Mesothelial cell of epicardium (in vitro differentiated cells): ENCODE results near the gene NPPC. TPM values are rescaled to one million over a fixed set of nuclear protein-coding genes. Genes with fewer than 3 reads are reported as not detected.

Source experiments
- DNase-seq, 2 experiments: peaks; one replicate each; pipeline ENCODE4 v3.0.0; 2021; ENCODE audit warnings: low spot score in 2 of 2; ENCODE audit not compliant: unreplicated experiment in 2 of 2
- H3K27ac Mint-ChIP-seq: 2 replicates; pipeline ENCODE4 v1.8.0; 2021; ENCODE audit warnings: mixed read lengths
- H3K27me3 Mint-ChIP-seq: 2 replicates; pipeline ENCODE4 v1.8.0; 2021; ENCODE audit warnings: low read depth, mixed read lengths
- H3K36me3 Mint-ChIP-seq: 2 replicates; pipeline ENCODE4 v1.8.0; 2021; ENCODE audit warnings: mixed read lengths
- H3K4me1 Mint-ChIP-seq: 2 replicates; pipeline ENCODE4 v1.8.0; 2021; ENCODE audit warnings: mixed read lengths
- H3K4me3 Mint-ChIP-seq: 2 replicates; pipeline ENCODE4 v1.8.0; 2021; ENCODE audit warnings: mild to moderate bottlenecking, moderate library complexity, mixed read lengths
- H3K9me3 Mint-ChIP-seq: 2 replicates; pipeline ENCODE4 v1.8.0; 2021; ENCODE audit warnings: mixed read lengths
- total RNA-seq: library from RNA; stranded (reverse); gene quantifications from 3 replicates; pipeline ENCODE4 v1.2.1, GENCODE V29; 2021
- TF ChIP-seq, protein P1 (sequence below): fragments of 200-600 bp; sonication (generic); IDR thresholded peaks from one replicate; pipeline ENCODE4 v1.5.0; 2021; ENCODE audit warnings: antibody characterized with exemption; ENCODE audit not compliant: unreplicated experiment

The NPPC gene
- total RNA-seq, 1 donor from 2014 or later, result 0.80 TPM

DNA sequence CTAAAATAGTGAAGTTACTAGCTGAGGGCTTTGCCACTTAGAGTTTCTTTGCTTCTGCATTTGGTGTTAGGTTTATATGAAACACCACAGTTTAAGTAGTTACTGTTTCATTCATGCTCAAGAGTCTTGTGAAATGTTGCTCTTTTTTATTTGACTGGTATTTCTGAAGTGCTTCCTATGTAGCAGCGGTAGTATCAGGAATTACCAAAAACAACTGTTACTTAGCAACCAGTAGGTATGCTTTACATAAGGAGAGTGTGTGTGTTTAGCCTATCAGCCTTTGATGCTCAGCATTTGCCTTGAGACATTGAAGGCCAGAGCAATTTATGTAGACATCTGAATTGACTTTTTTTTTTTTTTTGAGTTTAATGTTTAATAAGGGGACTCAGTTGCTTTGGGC, 38.9 kb upstream of the NPPC start:
- DNase-seq, result no peak
- H3K27me3 Mint-ChIP-seq, result no peaks in the 10 kb centered on the region
- H3K9me3 Mint-ChIP-seq, result peaks cover 11% of the 10 kb centered on the region
- H3K4me1 Mint-ChIP-seq, result peaks cover 18% of the 10 kb centered on the region
- peaks cover 13% of the 10 kb centered on the region for H3K36me3 Mint-ChIP-seq
- TF ChIP-seq, protein P1, sequence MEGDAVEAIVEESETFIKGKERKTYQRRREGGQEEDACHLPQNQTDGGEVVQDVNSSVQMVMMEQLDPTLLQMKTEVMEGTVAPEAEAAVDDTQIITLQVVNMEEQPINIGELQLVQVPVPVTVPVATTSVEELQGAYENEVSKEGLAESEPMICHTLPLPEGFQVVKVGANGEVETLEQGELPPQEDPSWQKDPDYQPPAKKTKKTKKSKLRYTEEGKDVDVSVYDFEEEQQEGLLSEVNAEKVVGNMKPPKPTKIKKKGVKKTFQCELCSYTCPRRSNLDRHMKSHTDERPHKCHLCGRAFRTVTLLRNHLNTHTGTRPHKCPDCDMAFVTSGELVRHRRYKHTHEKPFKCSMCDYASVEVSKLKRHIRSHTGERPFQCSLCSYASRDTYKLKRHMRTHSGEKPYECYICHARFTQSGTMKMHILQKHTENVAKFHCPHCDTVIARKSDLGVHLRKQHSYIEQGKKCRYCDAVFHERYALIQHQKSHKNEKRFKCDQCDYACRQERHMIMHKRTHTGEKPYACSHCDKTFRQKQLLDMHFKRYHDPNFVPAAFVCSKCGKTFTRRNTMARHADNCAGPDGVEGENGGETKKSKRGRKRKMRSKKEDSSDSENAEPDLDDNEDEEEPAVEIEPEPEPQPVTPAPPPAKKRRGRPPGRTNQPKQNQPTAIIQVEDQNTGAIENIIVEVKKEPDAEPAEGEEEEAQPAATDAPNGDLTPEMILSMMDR, result no peak
- no peak overlapping the region for H3K27ac Mint-ChIP-seq
- H3K4me3 Mint-ChIP-seq, result no peak overlapping the region

DNA sequence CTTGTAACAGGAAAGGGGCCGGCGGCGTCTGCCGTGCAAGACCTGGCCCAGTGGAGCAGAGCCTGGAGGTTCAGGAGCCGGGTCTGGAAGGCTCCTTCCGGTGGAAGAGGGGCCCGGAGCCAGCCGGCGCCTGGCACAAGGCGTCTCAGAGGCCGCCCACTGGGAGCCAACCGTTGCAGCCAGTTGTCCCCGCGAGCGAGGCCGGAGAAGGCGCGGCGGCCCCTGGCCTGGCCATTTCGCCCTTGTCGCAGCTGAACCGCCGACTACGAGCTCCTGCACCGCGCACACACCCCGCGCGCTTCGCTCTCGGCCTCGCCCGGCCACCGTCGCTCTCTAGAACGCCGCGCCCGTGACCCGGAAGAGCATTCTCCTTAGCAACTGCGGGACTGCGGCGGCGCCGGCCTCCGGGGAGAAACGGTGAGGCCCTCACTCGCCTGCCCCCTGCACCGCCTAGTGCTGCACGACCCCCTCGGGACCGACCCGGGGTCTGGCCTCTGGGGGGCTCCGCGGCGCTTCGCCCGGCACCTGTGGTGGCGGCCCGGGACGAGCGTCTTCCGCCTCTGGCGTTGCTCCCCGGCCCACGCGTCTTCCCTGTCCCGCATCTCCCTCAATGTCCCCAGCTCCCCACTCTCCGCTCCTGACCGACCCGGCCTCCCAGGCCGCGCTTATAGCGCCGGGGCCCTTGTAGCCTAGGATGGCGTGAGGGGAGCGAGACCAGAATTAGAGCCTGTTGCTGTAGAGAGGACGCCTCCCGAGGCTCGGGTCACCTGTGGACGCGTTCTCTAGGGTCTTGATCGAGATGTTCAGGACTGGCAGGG, 35.4 kb upstream of the NPPC start, which contains the start of gene DIS3L2:
DIS3L2 (plus strand) TSS at position 365 of the 818 bp plus-strand sequence. CDS start 53,215 bp downstream, outside the sequence.
- TF ChIP-seq, protein P1, result no peak
- peak within 1 kb of the TSS; percentile 97 for H3K27ac Mint-ChIP-seq
- H3K9me3 Mint-ChIP-seq, result peaks cover 5% of the 10 kb centered on the region
- peaks cover 18% of the 10 kb centered on the region for H3K4me1 Mint-ChIP-seq
- H3K36me3 Mint-ChIP-seq, result peaks cover 3% of the 10 kb centered on the region
- DNase-seq, result peak; percentile 52 to 76
- H3K4me3 Mint-ChIP-seq, result peak within 1 kb of the TSS; percentile 95
- peaks cover 9% of the 10 kb centered on the region for H3K27me3 Mint-ChIP-seq

DNA sequence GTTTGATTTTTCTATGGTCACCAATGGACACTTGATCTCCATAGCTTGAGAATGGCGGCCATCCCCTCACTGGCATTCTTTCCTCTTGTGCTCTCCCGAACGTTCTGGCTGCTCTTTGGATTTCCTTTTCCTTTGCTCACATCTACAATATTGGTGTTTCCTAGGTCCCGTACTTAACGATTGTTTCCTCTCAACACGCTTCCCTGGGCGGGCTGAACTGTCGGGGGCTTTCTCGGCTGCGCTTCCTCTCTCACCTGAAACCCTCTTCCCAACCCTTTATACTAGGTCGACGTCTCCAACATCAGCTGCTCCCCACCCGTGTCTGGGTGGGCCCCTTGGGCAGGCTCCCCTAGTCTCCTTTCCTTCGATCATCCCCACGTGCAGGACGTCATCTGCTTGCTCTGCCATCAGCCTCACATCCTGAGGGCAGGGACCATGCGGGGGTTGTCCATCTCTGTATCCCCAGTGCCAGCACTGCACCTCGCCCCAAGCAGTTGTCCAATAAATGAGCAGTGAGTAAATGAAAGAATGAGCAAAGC, 34.7 kb upstream of the NPPC start:
- peaks cover 5% of the 10 kb centered on the region for H3K9me3 Mint-ChIP-seq
- DNase-seq, result no peak
- peak overlapping the region; percentile 95 for H3K4me3 Mint-ChIP-seq
- H3K36me3 Mint-ChIP-seq, result peaks cover 3% of the 10 kb centered on the region
- peaks cover 18% of the 10 kb centered on the region for H3K4me1 Mint-ChIP-seq
- TF ChIP-seq, protein P1, result no peak
- peak overlapping the region; percentile 91 for H3K27ac Mint-ChIP-seq
- peaks cover 15% of the 10 kb centered on the region for H3K27me3 Mint-ChIP-seq

DNA sequence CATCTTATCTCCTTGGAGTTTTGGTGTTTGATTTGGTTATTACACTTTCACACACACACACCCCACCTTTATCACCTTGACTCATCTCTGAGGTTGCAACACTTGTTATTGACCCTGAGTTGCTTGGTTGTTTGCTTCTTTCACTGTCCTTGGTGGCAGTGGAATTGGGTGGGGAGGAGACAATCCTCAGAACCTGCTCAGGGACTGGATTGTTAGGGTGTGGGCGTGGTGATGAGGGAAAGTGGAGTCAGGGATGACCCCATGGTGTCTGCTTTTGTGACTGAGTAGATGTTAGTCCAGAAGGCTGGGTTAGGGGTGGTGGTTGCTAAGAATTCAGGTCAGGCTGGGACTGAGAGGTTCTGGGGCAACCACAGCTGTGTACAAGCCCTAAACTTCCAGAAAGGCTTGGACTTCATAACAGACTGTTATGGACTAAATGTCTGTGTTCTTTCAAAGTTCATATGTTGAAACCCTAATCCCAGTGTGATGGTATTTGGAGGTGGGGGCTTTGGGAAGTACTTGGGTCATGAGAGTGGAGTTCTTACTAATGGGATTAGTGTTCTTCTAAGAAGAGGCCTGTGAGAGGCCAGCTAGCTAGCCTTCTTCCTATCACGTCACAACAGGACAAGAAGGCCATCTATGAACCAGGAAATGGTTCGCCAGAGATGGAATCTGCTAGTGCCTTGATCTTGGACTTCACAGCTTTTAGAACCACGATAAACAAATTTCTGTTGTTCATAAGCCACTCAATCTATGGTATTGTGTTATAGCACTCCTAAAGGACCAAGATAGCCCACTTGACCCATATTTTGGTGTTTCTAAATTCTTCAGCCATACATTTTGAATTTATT, 31.9 kb upstream of the NPPC start:
- Mint-ChIP-seq H3K27me3 (peaks cover 27% of the 10 kb centered on the region), H3K27ac (no peak overlapping the region), H3K4me1 (peaks cover 14% of the 10 kb centered on the region), H3K9me3 (peaks cover 5% of the 10 kb centered on the region), H3K36me3 (peaks cover 3% of the 10 kb centered on the region), H3K4me3 (no peak overlapping the region)
- TF ChIP-seq, protein P1, result no peak
- no peak for DNase-seq

DNA sequence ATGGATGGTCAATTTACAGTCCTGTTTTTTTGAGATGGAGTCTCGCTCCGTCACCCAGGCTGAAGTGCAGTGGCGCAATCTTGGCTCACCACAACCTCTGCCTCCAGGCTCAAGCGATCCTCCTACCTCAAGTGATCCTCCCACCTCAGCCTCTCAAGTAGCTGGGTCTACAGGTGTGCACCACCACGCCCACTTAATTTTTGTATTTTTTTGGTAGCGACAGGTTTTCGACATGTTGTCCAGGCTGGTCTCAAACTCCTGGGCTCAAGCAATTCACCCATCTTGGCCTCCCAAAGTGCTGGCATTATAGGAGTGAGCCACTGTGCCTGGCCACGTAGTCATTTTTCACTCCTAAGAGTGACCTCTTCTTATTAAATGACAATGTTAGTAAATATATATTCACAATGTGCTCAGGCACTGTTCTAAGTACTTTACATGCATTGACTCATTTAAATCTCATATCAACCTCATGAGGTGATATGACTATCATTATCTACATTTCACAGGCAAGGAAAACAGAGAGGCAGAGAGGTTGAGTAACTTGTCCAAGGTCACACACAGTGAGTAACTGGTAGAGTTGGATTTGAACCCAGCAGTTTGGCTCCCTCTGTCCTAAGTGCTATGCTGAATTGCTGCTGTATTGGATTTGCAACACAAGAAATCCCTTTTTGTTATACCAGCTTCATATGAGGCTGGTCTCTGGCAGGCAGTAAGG, 29.7 kb upstream of the NPPC start:
- H3K4me1 Mint-ChIP-seq, result peaks cover 3% of the 10 kb centered on the region
- peaks cover 27% of the 10 kb centered on the region for H3K27me3 Mint-ChIP-seq
- no peak for DNase-seq
- H3K9me3 Mint-ChIP-seq, result peaks cover 9% of the 10 kb centered on the region
- H3K36me3 Mint-ChIP-seq, result peaks cover 2% of the 10 kb centered on the region
- H3K27ac Mint-ChIP-seq, result no peak overlapping the region
- no peak overlapping the region for H3K4me3 Mint-ChIP-seq
- TF ChIP-seq, protein P1, result no peak
